Skeletal muscle tissue (tissue), 4 donors: ENCODE results near the gene CRABP2. TPM values are rescaled to one million over a fixed set of nuclear protein-coding genes. Genes with fewer than 3 reads are reported as not detected.

ENCODE experiments used
- H3K27ac ChIP-seq: one replicate; pipeline ENCODE4 v1.7.0; 2013; ENCODE audit warnings: mild to moderate bottlenecking, low read depth, low read length, inconsistent platforms
- H3K27me3 ChIP-seq, 3 donors: one replicate each; pipeline ENCODE4 v1.7.0; 2013; ENCODE audit warnings: low read length in 3 of 3; ENCODE audit not compliant: control insufficient read depth in 3 of 3, insufficient read depth in 3 of 3
- H3K36me3 ChIP-seq, 3 donors: one replicate each; pipeline ENCODE4 v1.7.0; 2013; ENCODE audit warnings: low read length in 3 of 3; ENCODE audit not compliant: control insufficient read depth in 3 of 3, insufficient read depth in 3 of 3
- H3K4me1 ChIP-seq, 3 donors: one replicate each; pipeline ENCODE4 v1.7.0; 2013; ENCODE audit warnings: low read length in 3 of 3, mild to moderate bottlenecking in 3 of 3; ENCODE audit not compliant: control insufficient read depth in 3 of 3, insufficient read depth in 3 of 3
- H3K4me3 ChIP-seq, 3 donors: one replicate each; pipeline ENCODE4 v1.7.0; 2013; ENCODE audit warnings: low read length in 3 of 3
- H3K9ac ChIP-seq, 3 donors: one replicate each; pipeline ENCODE4 v1.7.0; 2013; ENCODE audit warnings: low read length in 3 of 3, mild to moderate bottlenecking in 3 of 3, moderate library complexity in 2 of 3, low read depth in 1 of 3
- H3K9me3 ChIP-seq, 3 donors: one replicate each; pipeline ENCODE4 v1.7.0; 2013; ENCODE audit warnings: low read length in 3 of 3; ENCODE audit not compliant: control insufficient read depth in 3 of 3
- total RNA-seq: library from RNA; depleted of rRNA; stranded (reverse); fragments of >200 nt; gene quantifications from one replicate; pipeline ENCODE4 v1.2.3, GENCODE V29; 2014
- donor health status: Osteomylitis.

The CRABP2 gene
- total RNA-seq, 1 donor from 2014 or later = 57.4 TPM

- Histone ChIP-seq H3K9ac (peak within 1 kb of the TSS; percentile 92 to 96 (median 95)), H3K4me3 (peak within 1 kb of the TSS; percentile 88 to 100 (median 99)), H3K4me1 (peaks cover 36 to 53% (median 41%) of the 10 kb centered on the region in 3 donors), H3K27me3 (no peaks in the 10 kb centered on the region), H3K36me3 (peaks cover 17 to 30% (median 28%) of the 10 kb centered on the region in 3 donors), H3K27ac (peak within 1 kb of the TSS; percentile 97), H3K9me3 (no peaks in the 10 kb centered on the region)
Observed at GRCh38 chr1:156727926-156728598, 22.7 kb upstream of the CRABP2 start, which contains the start of gene METTL25B. TSS of gene METTL25B (plus strand) at chr1:156728469. CDS start at chr1:156729105, 636 bp downstream.

- Histone ChIP-seq H3K9me3 (no peaks in the 10 kb centered on the region), H3K27ac (peak overlapping the region; percentile 97), H3K9ac (peak overlapping the region; percentile 79 to 96 (median 95)), H3K4me3 (peak overlapping the region; percentile 88 to 100 (median 99)), H3K27me3 (no peaks in the 10 kb centered on the region), H3K4me1 (peaks cover 36 to 53% (median 41%) of the 10 kb centered on the region in 3 donors), H3K36me3 (peaks cover 22 to 31% (median 29%) of the 10 kb centered on the region in 3 donors)
Observed at GRCh38 chr1:156727492-156727891, 22.1 kb upstream of the CRABP2 start.

DNA sequence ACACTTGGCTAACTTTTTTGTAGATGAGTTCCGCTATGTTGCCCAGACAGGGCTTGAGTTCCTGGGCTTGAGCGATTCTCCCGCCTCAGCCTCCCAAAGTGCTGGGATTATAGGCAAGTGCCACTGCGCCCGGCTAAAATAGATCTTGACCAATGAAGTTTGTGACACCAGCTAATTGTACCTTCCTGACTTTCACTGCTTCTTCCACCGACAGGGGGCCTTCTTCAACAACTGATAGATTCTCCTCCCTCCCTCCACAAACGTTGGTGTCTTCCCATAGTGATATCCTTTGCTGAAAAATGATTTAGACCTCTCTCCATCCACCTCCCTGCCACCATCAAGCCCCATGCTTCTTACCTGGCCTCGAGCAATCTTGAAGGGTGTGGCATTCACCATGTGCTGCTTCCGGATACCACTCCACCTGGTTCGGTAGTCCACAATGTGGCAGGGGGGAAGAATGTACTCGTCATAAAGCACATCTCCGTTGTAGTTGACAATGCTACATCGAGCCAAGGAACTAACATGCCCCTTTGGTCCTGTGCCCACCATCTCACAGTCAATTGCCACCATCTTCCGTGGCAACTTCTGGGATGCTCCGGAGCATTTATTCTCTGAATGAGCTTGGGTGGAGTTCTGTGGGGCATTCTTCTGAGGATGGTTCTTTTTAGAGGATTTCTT, 21.3 kb upstream of the CRABP2 start:
- Histone ChIP-seq H3K9me3 (no peaks in the 10 kb centered on the region), H3K4me3 (peak overlapping the region; percentile 54 to 99 (median 59)), H3K4me1 (peaks cover 36 to 53% (median 41%) of the 10 kb centered on the region in 3 donors), H3K36me3 (peaks cover 25 to 26% (median 25%) of the 10 kb centered on the region in 3 donors), H3K27me3 (no peaks in the 10 kb centered on the region), H3K9ac (peak overlapping the region; percentile 57 to 79 (median 68)), H3K27ac (no peak overlapping the region)

GRCh38 chr1:156725683-156726280, 20.4 kb upstream of the CRABP2 start:
- H3K27ac ChIP-seq = peak overlapping the region; percentile 26
- no peaks in the 10 kb centered on the region for H3K9me3 ChIP-seq
- H3K4me3 ChIP-seq = peak overlapping the region; percentile 54 to 77 (median 59)
- H3K27me3 ChIP-seq = no peaks in the 10 kb centered on the region
- peak overlapping the region; percentile 57 to 68 (median 57) for H3K9ac ChIP-seq
- H3K4me1 ChIP-seq = peaks cover 36 to 53% (median 41%) of the 10 kb centered on the region in 3 donors
- H3K36me3 ChIP-seq = peaks cover 33 to 34% (median 34%) of the 10 kb centered on the region in 3 donors

GRCh38 chr1:156721535-156721934, 16.2 kb upstream of the CRABP2 start:
- no peak overlapping the region for H3K9ac ChIP-seq

GRCh38 chr1:156721131-156721530, 15.7 kb upstream of the CRABP2 start:
- no peaks in the 10 kb centered on the region for H3K27me3 ChIP-seq
- peaks cover 29 to 36% (median 35%) of the 10 kb centered on the region in 3 donors for H3K36me3 ChIP-seq
- no peak overlapping the region for H3K9ac ChIP-seq
- no peaks in the 10 kb centered on the region for H3K9me3 ChIP-seq
- peaks cover 11 to 17% (median 12%) of the 10 kb centered on the region in 3 donors for H3K4me1 ChIP-seq
- H3K27ac ChIP-seq = no peak overlapping the region
- no peak overlapping the region for H3K4me3 ChIP-seq

More at GRCh38 chr1:156721535-156721934, 16.2 kb upstream of the CRABP2 start:
- Histone ChIP-seq H3K9me3 (no peaks in the 10 kb centered on the region), H3K27me3 (no peaks in the 10 kb centered on the region), H3K27ac (no peak overlapping the region), H3K4me1 (peaks cover 15 to 21% (median 16%) of the 10 kb centered on the region in 3 donors), H3K36me3 (peaks cover 29 to 36% (median 35%) of the 10 kb centered on the region in 3 donors), H3K4me3 (no peak overlapping the region)

DNA sequence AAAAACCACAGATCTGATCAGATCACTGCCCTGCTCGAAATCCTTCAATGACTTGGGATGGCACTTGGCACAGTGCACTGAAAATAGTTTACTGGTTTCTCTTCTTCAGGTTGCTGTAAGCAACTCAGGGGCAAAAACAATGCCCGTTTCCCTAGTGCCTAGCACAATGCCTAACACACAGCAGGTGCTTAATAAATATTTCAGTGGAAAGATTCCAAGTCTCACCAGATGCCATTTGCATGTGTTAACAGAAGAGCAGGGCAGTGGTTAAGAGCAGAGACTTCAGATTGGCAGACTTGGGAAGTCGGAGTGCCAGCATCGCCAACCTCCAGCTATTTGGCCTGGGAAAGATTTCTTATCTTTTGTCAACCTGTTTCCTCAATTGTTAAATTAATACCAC, 12.0 kb upstream of the CRABP2 start:
- no peak overlapping the region for H3K27ac ChIP-seq
- no peak overlapping the region for H3K9ac ChIP-seq
- H3K27me3 ChIP-seq = no peaks in the 10 kb centered on the region
- no peak overlapping the region for H3K4me3 ChIP-seq
- no peaks in the 10 kb centered on the region for H3K4me1 ChIP-seq
- H3K36me3 ChIP-seq = peaks cover 11 to 14% (median 14%) of the 10 kb centered on the region in 3 donors
- no peaks in the 10 kb centered on the region for H3K9me3 ChIP-seq

- no peak overlapping the region for H3K27ac ChIP-seq
- H3K27me3 ChIP-seq = no peaks in the 10 kb centered on the region
- H3K4me3 ChIP-seq = no peak overlapping the region
- H3K4me1 ChIP-seq = peaks cover 6 to 9% (median 6%) of the 10 kb centered on the region in 3 donors
- no peak overlapping the region for H3K9ac ChIP-seq
- H3K36me3 ChIP-seq = no peaks in the 10 kb centered on the region
- H3K9me3 ChIP-seq = no peaks in the 10 kb centered on the region
Observed at GRCh38 chr1:156714830-156715229, 9.4 kb upstream of the CRABP2 start.

GRCh38 chr1:156712626-156713025, 7.2 kb upstream of the CRABP2 start:
- Histone ChIP-seq H3K27ac (no peak overlapping the region), H3K9ac (peak overlapping the region in 1 of 3 donors; percentile 12), H3K4me1 (peaks cover 11 to 19% (median 12%) of the 10 kb centered on the region in 3 donors), H3K4me3 (no peak overlapping the region), H3K9me3 (no peaks in the 10 kb centered on the region), H3K36me3 (no peaks in the 10 kb centered on the region), H3K27me3 (no peaks in the 10 kb centered on the region)
